OCI-LY7 (cell line): ENCODE measurements around the gene CTNND2.

Experiments used
- CTCF ChIP-seq: fragments of 200-600 bp; sonication (generic); conservative IDR thresholded peaks from 2 replicates; pipeline ENCODE4 v1.5.1; 2014; ENCODE audit warnings: mild to moderate bottlenecking, antibody characterized with exemption, low read length, moderate library complexity, mixed read lengths
- EZH2phosphoT487 ChIP-seq: fragments of 200-600 bp; sonication (generic); IDR thresholded peaks from 2 replicates; pipeline ENCODE4 v1.6.1; 2018; ENCODE audit warnings: low read depth, borderline replicate concordance, mild to moderate bottlenecking, mixed run types, antibody characterized with exemption, low read length, moderate library complexity, mixed read lengths

- TF ChIP-seq CTCF (no peak), EZH2phosphoT487 (no peak)
These were observed 110.8 kb downstream of the CTNND2 start for GRCh38 chr5:11793396-11793795.
